Kidney capillary endothelial cell (primary cell): ENCODE measurements around the gene FKBP1A.
"Not testable (repeated sequence)": the region's sequence is repeated elsewhere in the genome, so short reads cannot be mapped to it uniquely, and the experiment has no call there.

Experiments
- DNase-seq: peaks from one replicate; pipeline ENCODE4 v3.0.0-alpha.2; 2018; ENCODE audit warnings: low spot score

FKBP1A gene

DNA sequence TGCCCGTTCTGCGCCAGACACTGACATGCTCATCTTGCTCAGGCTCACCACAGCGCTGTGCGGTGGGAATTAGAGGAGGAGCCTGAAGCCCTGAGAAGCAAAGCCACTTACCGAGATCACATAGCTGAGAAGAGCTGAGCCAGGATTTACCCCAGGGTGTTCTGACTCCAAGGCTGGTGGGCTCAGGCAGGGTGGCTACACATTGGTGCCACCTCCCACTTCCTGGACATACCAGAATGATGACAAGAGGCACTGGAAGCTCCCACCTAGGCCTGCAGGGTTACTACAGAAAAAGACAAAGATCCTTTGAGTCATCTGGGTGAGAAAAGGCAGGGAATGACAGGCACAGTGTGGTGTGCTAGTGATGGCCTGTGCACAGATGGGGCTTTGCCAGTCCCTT lies 24.4 kb upstream of the FKBP1A start:
- DNase-seq, result peak; percentile 87

DNA sequence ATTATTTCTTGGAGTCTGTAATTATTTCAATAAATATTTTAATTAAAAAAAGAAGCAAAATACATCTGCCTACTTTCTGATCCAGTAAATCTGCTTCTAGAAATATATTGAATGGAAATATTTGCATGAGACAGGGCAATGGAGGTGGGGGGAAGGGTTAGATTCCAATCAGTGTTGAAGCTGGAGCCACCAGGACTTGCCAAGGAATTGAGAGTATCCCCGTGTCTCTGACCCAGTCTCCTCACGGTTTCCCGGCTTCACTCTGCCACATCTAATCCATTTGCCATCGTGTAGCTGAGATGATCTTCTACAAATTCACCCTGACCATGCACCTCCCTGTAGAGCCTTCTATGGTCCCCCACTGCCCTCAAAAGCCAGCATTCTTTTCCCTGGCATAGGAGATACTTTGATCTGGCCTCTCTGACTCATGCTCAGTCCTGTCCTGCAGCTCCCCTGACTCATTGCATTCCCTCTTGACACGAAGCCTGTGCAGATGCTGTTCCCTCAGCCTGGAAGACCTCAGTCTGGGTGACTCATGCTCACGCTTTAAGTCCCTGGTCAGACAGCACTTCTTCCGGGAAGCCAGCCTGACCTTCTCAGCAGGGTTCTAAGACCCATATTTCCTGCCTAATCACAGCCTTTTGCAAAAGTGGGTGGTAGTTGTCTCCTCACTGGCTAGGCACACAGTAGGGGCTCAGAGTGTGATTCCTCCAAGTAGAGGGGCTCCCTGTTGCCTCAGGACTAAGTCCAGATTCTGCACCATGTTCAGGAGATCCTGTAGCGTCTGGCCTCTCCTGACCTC lies 23.0 kb upstream of the FKBP1A start:
- DNase-seq, result peak; percentile 100

- DNase-seq, result no peak
Observed at GRCh38 chr20:1414982-1415381, 22.1 kb upstream of the FKBP1A start.

GRCh38 chr20:1405801-1406200 lies 12.9 kb upstream of the FKBP1A start:
- DNase-seq, result no peak

GRCh38 chr20:1403624-1404023 lies 10.8 kb upstream of the FKBP1A start:
- DNase-seq, result no peak

DNA sequence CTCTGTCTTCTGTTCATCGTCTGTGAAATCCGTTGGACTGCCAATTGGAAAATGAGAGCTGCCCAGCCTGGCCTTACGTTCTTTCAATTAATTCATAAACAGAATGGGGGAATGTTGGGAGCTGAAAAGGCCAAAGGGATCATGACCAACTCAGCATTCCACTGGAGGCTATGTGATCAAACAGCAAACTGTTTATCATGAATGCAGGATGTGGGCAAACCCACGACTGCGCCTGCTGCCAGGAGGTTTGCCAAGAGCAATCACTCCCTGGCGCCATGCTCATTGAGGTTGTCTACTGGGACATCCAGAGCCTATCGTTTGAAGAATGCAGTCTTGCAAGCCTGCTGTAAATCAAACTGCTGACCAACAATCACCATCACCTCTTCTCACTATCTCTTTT lies 9.3 kb upstream of the FKBP1A start:
- DNase-seq, result no peak

- no peak for DNase-seq
Observed at GRCh38 chr20:1401451-1401907, 8.6 kb upstream of the FKBP1A start.

GRCh38 chr20:1399678-1400366 lies 7.0 kb upstream of the FKBP1A start:
- peak; percentile 80 for DNase-seq

DNA sequence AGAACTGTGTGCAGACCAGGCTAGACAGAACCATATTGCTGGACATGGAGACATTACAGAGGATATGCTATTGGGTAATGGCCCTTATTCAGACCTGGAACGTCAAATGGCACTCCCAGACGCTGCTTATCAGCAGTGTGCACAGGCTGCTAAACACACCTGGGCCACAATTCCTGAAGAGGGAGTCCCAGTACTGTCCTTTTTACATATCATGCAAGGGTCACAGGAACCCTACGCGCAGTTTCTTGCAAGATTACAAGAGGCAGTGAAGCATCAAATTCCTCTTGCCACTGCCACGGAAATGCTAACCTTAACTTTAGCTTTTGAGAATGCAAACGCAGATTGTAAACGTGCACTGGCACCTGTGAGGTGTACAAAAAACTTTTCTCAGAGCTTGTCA lies 5.3 kb upstream of the FKBP1A start:
- DNase-seq, result not testable (repeated sequence)

GRCh38 chr20:1397710-1398109 lies 4.9 kb upstream of the FKBP1A start:
- DNase-seq, result no peak

- DNase-seq, result no peak
Observed at GRCh38 chr20:1396702-1397101, 3.8 kb upstream of the FKBP1A start.

DNA sequence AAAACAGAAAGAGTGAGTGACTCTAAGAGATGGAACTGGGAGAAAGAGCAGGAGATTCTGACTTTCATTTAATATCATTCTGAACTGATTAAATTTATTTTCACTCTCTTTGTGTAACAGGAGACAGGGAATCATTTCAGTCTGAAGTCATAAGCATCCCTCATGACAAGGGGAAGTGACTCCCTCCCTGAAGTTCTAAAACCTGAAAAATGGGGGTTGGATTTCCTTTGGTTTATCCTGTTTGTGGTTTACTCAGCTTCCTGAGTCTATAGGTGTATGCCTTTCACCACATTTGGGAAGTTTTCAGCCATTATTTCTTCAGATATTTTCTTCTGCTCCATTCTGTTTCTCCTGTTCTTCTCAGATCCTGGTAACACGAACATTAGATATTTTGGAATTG lies 3.4 kb upstream of the FKBP1A start:
- DNase-seq, result peak; percentile 93

DNA sequence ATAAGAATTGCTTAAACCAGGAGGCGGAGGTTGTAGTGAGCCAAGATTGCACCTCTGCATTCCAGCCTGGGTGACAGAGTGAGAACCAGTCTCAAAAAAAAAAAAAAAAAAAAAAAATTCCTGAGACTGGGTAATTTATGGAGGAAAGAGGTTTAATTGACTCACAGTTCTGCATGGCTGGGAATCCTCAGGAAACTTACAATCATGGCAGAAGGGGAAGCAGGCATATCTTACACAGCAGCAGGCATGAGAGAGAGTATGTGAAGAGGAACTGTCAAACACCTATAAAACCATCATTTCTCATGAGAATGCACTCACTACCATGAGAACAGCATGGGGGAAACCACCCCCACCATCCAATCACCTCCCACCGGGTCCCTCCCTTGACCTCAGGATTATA lies 1.8 kb upstream of the FKBP1A start:
- DNase-seq, result peak; percentile 25

GRCh38 chr20:1393507-1393882 lies 641 bp upstream of the FKBP1A start:
- no peak for DNase-seq

GRCh38 chr20:1392443-1392692 lies 486 bp downstream of the FKBP1A start:
- DNase-seq, result peak; percentile 3

DNA sequence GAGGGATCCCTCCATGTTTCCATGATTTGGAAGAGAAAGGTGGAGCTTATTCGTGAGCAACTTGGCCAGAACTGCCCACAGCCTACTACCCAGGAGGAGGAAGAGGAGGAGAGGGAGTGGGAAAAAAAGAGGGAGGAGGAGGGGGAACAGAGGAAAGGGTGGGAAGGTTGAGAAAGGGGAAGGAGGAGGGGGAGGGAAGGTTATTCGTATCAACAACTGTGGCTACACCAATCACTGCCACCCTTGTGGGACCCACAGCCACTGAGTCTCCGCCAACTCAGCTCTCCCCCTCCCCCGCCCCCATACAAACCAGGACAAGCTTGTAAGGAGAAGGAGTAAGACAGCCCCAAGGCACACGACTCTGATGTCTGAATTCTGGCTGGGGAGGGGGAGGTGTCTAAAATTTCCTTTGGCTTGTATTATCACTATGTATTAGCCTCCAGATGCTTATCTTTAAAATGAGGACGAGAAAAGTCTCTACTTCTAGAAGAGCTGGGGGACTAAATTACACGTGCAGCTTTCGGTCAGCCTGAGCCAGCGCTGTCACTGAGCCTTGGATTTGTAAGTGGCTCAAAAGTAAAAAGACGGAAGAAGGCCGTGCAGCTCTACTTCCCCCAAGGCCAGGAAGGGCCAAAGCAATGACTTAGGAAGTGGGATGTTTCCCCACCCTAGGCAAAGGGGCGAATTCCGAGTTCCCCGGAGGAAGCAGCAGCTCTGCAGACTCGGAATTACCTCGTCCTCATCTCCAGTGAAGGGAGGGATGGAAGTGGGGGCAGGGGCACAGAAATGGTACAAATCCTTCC lies 1.0 kb downstream of the FKBP1A start:
- DNase-seq, result peak; percentile 50

GRCh38 chr20:1390581-1391403 lies 2.1 kb downstream of the FKBP1A start:
- DNase-seq, result peak; percentile 30

GRCh38 chr20:1389703-1390580 lies 2.9 kb downstream of the FKBP1A start:
- peak; percentile 25 for DNase-seq

GRCh38 chr20:1388741-1389483 lies 3.9 kb downstream of the FKBP1A start:
- peak; percentile 14 for DNase-seq

GRCh38 chr20:1388253-1388652 lies 4.6 kb downstream of the FKBP1A start:
- DNase-seq, result no peak
